K562 (cell line): ENCODE results near the gene CLDN5. TPM values are rescaled to one million over a fixed set of nuclear protein-coding genes. Genes with fewer than 3 reads are reported as not detected.

Source experiments
- ETV5 ChIP-seq: sonication (generic); formaldehyde crosslinking; IDR thresholded peaks from 2 replicates; pipeline ENCODE4 v1.4.0; 2020; ENCODE audit warnings: low read depth, mild to moderate bottlenecking, missing genetic modification reagents
- MYBL2 ChIP-seq, 2 experiments: fragments of 450-650 bp in 1 of 2; sonication (generic) in 1 of 2; formaldehyde crosslinking in 1 of 2; IDR thresholded peaks; 2 replicates each; pipeline versions ENCODE4 v1.6.1 to v1.8.1; 2017 to 2022; ENCODE audit warnings: borderline replicate concordance in 1 of 2, inconsistent platforms in 1 of 2, low read depth in 1 of 2, mild to moderate bottlenecking in 1 of 2, missing genetic modification reagents in 1 of 2, moderate library complexity in 1 of 2
- NR0B1 ChIP-seq: fragments of 450-650 bp; IDR thresholded peaks from one replicate; pipeline ENCODE4 v1.6.1; 2018; ENCODE audit warnings: mild to moderate bottlenecking, moderate library complexity; ENCODE audit not compliant: partially characterized antibody
- NR2C2 ChIP-seq, 2 experiments: fragments of 200-800 bp in 1 of 2; sonication (Bioruptor generic) in 1 of 2; sonication (generic) in 1 of 2; formaldehyde crosslinking in 1 of 2; IDR thresholded peaks; 2 replicates each; pipeline versions ENCODE4 v1.6.1 to v1.8.0; 2016 to 2022; ENCODE audit warnings: mild to moderate bottlenecking in 1 of 2, missing compliant biosample characterization in 1 of 2, missing genetic modification characterization in 1 of 2, missing genetic modification reagents in 1 of 2
- PBX2 ChIP-seq, 2 experiments: IDR thresholded peaks in 1 of 2; conservative IDR thresholded peaks in 1 of 2; 2 replicates each; pipeline ENCODE4 v1.6.1; 2016; ENCODE audit warnings: low read depth in 2 of 2, mild to moderate bottlenecking in 1 of 2, missing compliant biosample characterization in 1 of 2, missing genetic modification characterization in 1 of 2, moderate library complexity in 1 of 2
- RBM22 ChIP-seq: fragments of 200-400 bp; formaldehyde crosslinking; IDR thresholded peaks from 2 replicates; pipeline ENCODE4 v1.6.1; 2018; ENCODE audit warnings: low read length, low read depth; ENCODE audit not compliant: poor library complexity, severe bottlenecking
- SAFB ChIP-seq: fragments of 200-400 bp; formaldehyde crosslinking; IDR thresholded peaks from 2 replicates; pipeline ENCODE4 v1.6.1; 2017; ENCODE audit warnings: low read depth, low read length, borderline replicate concordance
- STAG1 ChIP-seq: sonication (generic); formaldehyde crosslinking; IDR thresholded peaks from 2 replicates; pipeline ENCODE4 v1.5.0; 2020; ENCODE audit warnings: missing genetic modification reagents, borderline replicate concordance
- ZC3H8 ChIP-seq: fragments of 450-650 bp; IDR thresholded peaks from 2 replicates; pipeline ENCODE4 v1.6.1; 2017
- ZFP91 ChIP-seq: sonication (generic); formaldehyde crosslinking; IDR thresholded peaks from 2 replicates; pipeline ENCODE4 v1.8.0; 2022; ENCODE audit warnings: mild to moderate bottlenecking, missing genetic modification reagents
- ZNF282 ChIP-seq: sonication (generic); formaldehyde crosslinking; IDR thresholded peaks from 2 replicates; pipeline ENCODE4 v1.8.1; 2023; ENCODE audit warnings: missing genetic modification reagents
- ZNF551 ChIP-seq: fragments of 250-450 bp; sonication (Bioruptor Pico); IDR thresholded peaks from 2 replicates; pipeline ENCODE4 v1.5.0; 2021; ENCODE audit warnings: mild to moderate bottlenecking, moderate library complexity
- ZNF609 ChIP-seq: sonication (generic); formaldehyde crosslinking; IDR thresholded peaks from 2 replicates; pipeline ENCODE4 v1.8.1; 2023; ENCODE audit warnings: missing genetic modification reagents, mild to moderate bottlenecking, borderline replicate concordance
- ZNF79 ChIP-seq: fragments of 250-450 bp; sonication (Bioruptor Pico); IDR thresholded peaks from 2 replicates; pipeline ENCODE4 v1.4.0; 2020; ENCODE audit warnings: low read depth, mild to moderate bottlenecking, moderate library complexity
- ZNF830 ChIP-seq: fragments of 250-450 bp; sonication (Bioruptor Pico); IDR thresholded peaks from 2 replicates; pipeline ENCODE4 v1.5.0; 2021; ENCODE audit warnings: mild to moderate bottlenecking
- polyA plus RNA-seq, 8 experiments: library from polyadenylated mRNA; depleted of rRNA in 4 of 8; stranded (reverse) in 5 of 8; unstranded in 3 of 8; fragments of >200 nt; fragmentation: Nextera tagmentation in 2 of 8; fragmentation: Illumina TruSeq in 1 of 8; extraction: Ambion mirVana in 2 of 8; extraction: Trizol in 1 of 8; gene quantifications; 2 replicates each; pipeline versions ENCODE4 v1.2.1 to v1.2.3, GENCODE V29; 2011 to 2014; ENCODE audit warnings: inconsistent platforms in 1 of 8, missing spikeins in 1 of 8
- total RNA-seq, 7 experiments: library from RNA; depleted of rRNA in 6 of 7; stranded (reverse); fragments of >200 nt in 6 of 7; fragmentation: Illumina TruSeq in 2 of 7; extraction: Trizol in 2 of 7; gene quantifications; 2 replicates each; pipeline versions ENCODE4 v1.2.1 to v1.2.3, GENCODE V29; 2011 to 2021; ENCODE audit warnings: low replicate concordance in 1 of 7

CLDN5 gene
- total and polyA plus RNA-seq, 9 of the 15 experiments (the other 6 are each of a cell fraction or from before 2014, with no cell fraction given) = 0.20 TPM; not detected in 8

- 0 out of 2 replicates have a peak, but pooled peaks have one; percentile 33 for TF ChIP-seq ZNF609 (CRISPR knock-in tag)
- no peak for TF ChIP-seq SAFB
- TF ChIP-seq MYBL2 (IDR thresholded peaks at IDR 0.05; ENCODE audit: low read depth) = no peak
- peak; percentile 59; the same call in 1 of the 2 replicates for TF ChIP-seq MYBL2 (CRISPR knock-in tag; IDR thresholded peaks at IDR 0.05; ENCODE audit: borderline replicate concordance)
- TF ChIP-seq ZFP91 (CRISPR knock-in tag) = peak; percentile 72; the same call in 1 of the 2 replicates
- TF ChIP-seq NR0B1 = no peak
- TF ChIP-seq ZNF282 = 0 out of 2 replicates have a peak, but pooled peaks have one; percentile 68
- no peak for TF ChIP-seq RBM22
- TF ChIP-seq ZNF79 = no peak
- no peak for TF ChIP-seq ZNF551
- no peak for TF ChIP-seq ZC3H8
- TF ChIP-seq ZNF830 = 0 out of 2 replicates have a peak, but pooled peaks have one; percentile 12
- no peak; the same call in 1 of the 2 replicates for TF ChIP-seq ETV5 (CRISPR knock-in tag)
- TF ChIP-seq PBX2 (CRISPR knock-in tag; IDR thresholded peaks at IDR 0.05; ENCODE audit: low read depth) = no peak
- TF ChIP-seq PBX2 (tag; conservative IDR thresholded peaks at IDR 0.05; ENCODE audit: low read depth) = no peak
- TF ChIP-seq STAG1 (CRISPR knock-in tag) = peak; percentile 6
- 0 out of 2 replicates have a peak, but pooled peaks have one; percentile 16 for TF ChIP-seq NR2C2 (CRISPR knock-in tag; IDR thresholded peaks at IDR 0.05)
- TF ChIP-seq NR2C2 (tag; IDR thresholded peaks at IDR 0.05) = no peak
Measured at GRCh38 chr22:19527861-19528417, 3.7 kb upstream of the CLDN5 start (continued).
